GM12878 (cell line): ENCODE data around the gene SLC6A1. TPM values are rescaled to one million over a fixed set of nuclear protein-coding genes. Genes with fewer than 3 reads are reported as not detected.

Source experiments
- ATAC-seq: fragments of 200-7000 bp; cut with Tn5 transposase; 3 replicates; pipeline ENCODE4 v1.9.1; 2020; ENCODE audit warnings: mild to moderate bottlenecking, moderate library complexity
- BruUV-seq: library from RNA; stranded (reverse); fragments of 400-500 nt; replicated peaks from 2 replicates; lab custom pipeline; 2021; lab: Mats Ljungman, UMichigan
- CTCF ChIA-PET: fragments of 300-600 bp; sonication (Branson Sonifier 250); formaldehyde crosslinking; extraction: SDS; loops from one replicate; lab custom pipeline; 2021; ENCODE audit warnings: inconsistent platforms; lab: Yijun Ruan, JAX
- POLR2A ChIA-PET: fragments of 350-600 bp; formaldehyde crosslinking; extraction: SDS; loops from one replicate; lab custom pipeline; 2021; ENCODE audit warnings: inconsistent platforms; lab: Charles Lee
- RAD21 ChIA-PET: fragments of 300-600 bp; sonication (Branson Sonifier 250); formaldehyde crosslinking; loops from one replicate; lab custom pipeline; 2023; ENCODE audit warnings: antibody characterized with exemption; ENCODE audit not compliant: unreplicated experiment; lab: Charles Lee
- SMC1A ChIA-PET: fragments of 300-600 bp; sonication (Branson Sonifier 250); formaldehyde crosslinking; loops from one replicate; lab custom pipeline; 2023; ENCODE audit not compliant: unreplicated experiment, uncharacterized antibody; lab: Charles Lee
- DNase-seq: peaks from one replicate; pipeline ENCODE4 v3.0.0-alpha.2; 2011; ENCODE audit warnings: low read depth, low spot score
- FAIRE-seq: peaks from 3 replicates; lab custom pipeline; 2011; peaks lifted over from hg19 to GRCh38; lab: Jason Lieb, UNC
- H2AFZ ChIP-seq: 2 replicates; pipeline ENCODE4 v1.6.0; 2011; ENCODE audit warnings: low read depth, low read length, control low read depth; ENCODE audit not compliant: control insufficient read depth
- H3K27ac ChIP-seq: 2 replicates; pipeline ENCODE4 v1.5.1; 2011; ENCODE audit warnings: control low read depth; ENCODE audit not compliant: control insufficient read depth, insufficient read depth
- H3K27me3 ChIP-seq, 2 experiments: replicated peaks in 1 of 2; 2 replicates each; pipeline versions ENCODE4 v1.6.0 to v1.6.1; 2011; ENCODE audit warnings: low read length in 1 of 2; ENCODE audit not compliant: control insufficient read depth in 2 of 2, insufficient read depth in 2 of 2
- H3K36me3 ChIP-seq, 2 experiments: 2 replicates each; pipeline ENCODE4 v1.5.1; 2011; ENCODE audit warnings: low read length in 1 of 2; ENCODE audit not compliant: control insufficient read depth in 2 of 2, insufficient read depth in 2 of 2
- H3K4me1 ChIP-seq: 2 replicates; pipeline ENCODE4 v1.6.1; 2011; ENCODE audit warnings: mild to moderate bottlenecking, low read length, moderate library complexity, mixed read lengths; ENCODE audit not compliant: control insufficient read depth, insufficient read depth
- H3K4me2 ChIP-seq: 2 replicates; pipeline ENCODE4 v1.6.0; 2011; ENCODE audit warnings: control low read depth; ENCODE audit not compliant: control insufficient read depth, insufficient read depth
- H3K4me3 ChIP-seq: fragments of 200-600 bp; sonication (generic); 2 replicates; pipeline ENCODE4 v1.5.1; 2016
- H3K79me2 ChIP-seq: 2 replicates; pipeline ENCODE4 v1.6.0; 2011; ENCODE audit warnings: low read length; ENCODE audit not compliant: control insufficient read depth, insufficient read depth
- H3K9ac ChIP-seq: 2 replicates; pipeline ENCODE4 v1.8.0; 2011; ENCODE audit warnings: low read length, control low read depth, mixed read lengths; ENCODE audit not compliant: control insufficient read depth, insufficient read depth
- H3K9me3 ChIP-seq: replicated peaks from 3 replicates; pipeline ENCODE4 v1.5.1; 2011; ENCODE audit warnings: mild to moderate bottlenecking, low read length; ENCODE audit not compliant: control insufficient read depth, insufficient read depth
- H4K20me1 ChIP-seq: 2 replicates; pipeline ENCODE4 v1.6.0; 2011; ENCODE audit not compliant: control insufficient read depth, insufficient read depth
- ESRRA ChIP-seq: IDR thresholded peaks from 2 replicates; pipeline ENCODE4 v1.6.1; 2012; ENCODE audit warnings: mild to moderate bottlenecking, low read length, improper control_type of control experiment
- IKZF2 ChIP-seq, 2 experiments: fragments of 450-650 bp; IDR thresholded peaks; 2 replicates each; pipeline ENCODE4 v1.6.1; 2017; ENCODE audit warnings: mild to moderate bottlenecking in 2 of 2, moderate library complexity in 2 of 2
- KLF5 ChIP-seq: fragments of 450-650 bp; IDR thresholded peaks from 2 replicates; pipeline ENCODE4 v1.6.1; 2014; ENCODE audit warnings: mild to moderate bottlenecking; ENCODE audit not compliant: partially characterized antibody
- MEF2A ChIP-seq: IDR thresholded peaks from 2 replicates; pipeline ENCODE4 v1.6.1; 2011; ENCODE audit warnings: low read depth, mild to moderate bottlenecking, low read length, moderate library complexity; ENCODE audit not compliant: insufficient read depth
- MYC ChIP-seq: IDR thresholded peaks from 2 replicates; pipeline ENCODE4 v1.6.1; 2011; ENCODE audit warnings: mild to moderate bottlenecking, low read length, moderate library complexity, inconsistent platforms; ENCODE audit not compliant: insufficient read depth, insufficient replicate concordance, insufficient read length, severe bottlenecking
- NFXL1 ChIP-seq: fragments of 450-650 bp; IDR thresholded peaks from 2 replicates; pipeline ENCODE4 v1.6.1; 2017; ENCODE audit warnings: antibody characterized with exemption, mild to moderate bottlenecking, borderline replicate concordance
- NFYA ChIP-seq: IDR thresholded peaks from 2 replicates; pipeline ENCODE4 v1.6.1; 2011; ENCODE audit warnings: low read depth, mild to moderate bottlenecking, low read length, improper control_type of control experiment, borderline replicate concordance
- PAX5 ChIP-seq: IDR thresholded peaks from 2 replicates; pipeline ENCODE4 v1.6.1; 2011; ENCODE audit warnings: low read depth, low read length, borderline replicate concordance
- PML ChIP-seq: IDR thresholded peaks from 2 replicates; pipeline ENCODE4 v1.6.1; 2012; ENCODE audit warnings: low read length, inconsistent platforms
- RCOR1 ChIP-seq: conservative IDR thresholded peaks from 2 replicates; pipeline ENCODE4 v1.6.1; 2012; ENCODE audit warnings: low read depth, low read length, improper control_type of control experiment
- SUZ12 ChIP-seq: fragments of 200-600 bp; sonication (generic); IDR thresholded peaks from one replicate; pipeline ENCODE4 v1.6.1; 2018; ENCODE audit warnings: antibody characterized with exemption, mild to moderate bottlenecking; ENCODE audit not compliant: unreplicated experiment
- WGBS: methylation state at CpG from one replicate; pipeline ENCODE4 v1.1.6; 2016; ENCODE audit warnings: low lambda C conversion rate; ENCODE audit not compliant: insufficient replicate concordance, insufficient coverage; ENCODE audit errors: missing lambda C conversion rate; 5-methylcytosine and 5-hydroxymethylcytosine counted together
- in situ Hi-C: fragments of 300-500 bp; cut with MboI; formaldehyde crosslinking; loops from 9 replicates; pipeline ENCODE4 v1.14.3; 2018; ENCODE audit warnings: mixed read lengths
- intact Hi-C: fragments of 100-400 bp; cut with micrococcal nuclease; formaldehyde crosslinking; loops from one replicate; pipeline ENCODE4 v1.14.2; 2022; ENCODE audit not compliant: unreplicated experiment
- polyA plus RNA-seq, 11 experiments: library from polyadenylated mRNA; depleted of rRNA in 4 of 11; unstranded in 6 of 11; stranded (reverse) in 5 of 11; fragments of >200 nt; fragmentation: Nextera tagmentation in 4 of 11; fragmentation: Illumina TruSeq in 1 of 11; extraction: Ambion mirVana in 4 of 11; extraction: Trizol in 1 of 11; gene quantifications; 1 replicate in 1 of 11; 2 replicates in 10 of 11; pipeline versions ENCODE4 v1.2.1 to v1.2.3, GENCODE V29; 2011 to 2016; ENCODE audit warnings: inconsistent platforms in 2 of 11, missing spikeins in 2 of 11, low read depth in 1 of 11
- total RNA-seq, 4 experiments: library from RNA; depleted of rRNA in 3 of 4; stranded (reverse); fragments of >200 nt in 3 of 4; fragmentation: Illumina TruSeq in 1 of 4; extraction: Trizol in 1 of 4; gene quantifications; 2 replicates each; pipeline versions ENCODE4 v1.2.1 to v1.2.3, GENCODE V29; 2013 to 2021
- TF ChIP-seq, protein P1 (sequence below): fragments of 450-650 bp; IDR thresholded peaks from 2 replicates; pipeline ENCODE4 v1.6.1; 2016; ENCODE audit warnings: mild to moderate bottlenecking, moderate library complexity, borderline replicate concordance

SLC6A1 gene
- total and polyA plus RNA-seq, 10 of the 15 experiments (the other 5 are each of a cell fraction or from before 2014, with no cell fraction given), result not detected

GRCh38 chr3:11071096-11071755 is 78.7 kb downstream of the SLC6A1 start:
- Histone ChIP-seq H3K9me3 (no peaks in the 10 kb centered on the region; the same call in 2 of the 3 replicates), H3K4me1 (no peaks in the 10 kb centered on the region), H3K4me2 (no peak overlapping the region), H3K79me2 (no peaks in the 10 kb centered on the region), H3K9ac (no peak overlapping the region), H2AFZ (no peak overlapping the region), H3K4me3 (no peak overlapping the region), H3K36me3 (no peaks in the 10 kb centered on the region), H3K27me3 (no peaks in the 10 kb centered on the region), H4K20me1 (no peaks in the 10 kb centered on the region), H3K27ac (no peak overlapping the region)
- ChIA-PET SMC1A (no interaction called here), POLR2A (no interaction called here), CTCF (interaction anchor here (0.6 to 1.6 kb wide), 2 partner anchors 9 to 11 kb away, joined by 3 to 6 read pairs; no protein-coding TSS in a partner anchor), RAD21 (no interaction called here)
- DNase-seq (no peak), FAIRE-seq (no peak), ATAC-seq (no peak)
- in situ Hi-C loops (no loop called here), intact Hi-C loops (no loop called here)
- no TSS peak for BruUV-seq
- WGBS, result 64% methylated on average over 23 of the region's 26 CpGs
- TF ChIP-seq RCOR1 (no peak), PAX5 (no peak)

GRCh38 chr3:11072631-11073030 is 80.1 kb downstream of the SLC6A1 start:
- Histone ChIP-seq H3K4me3 (no peak overlapping the region), H4K20me1 (no peaks in the 10 kb centered on the region), H3K79me2 (no peaks in the 10 kb centered on the region), H3K9me3 (no peaks in the 10 kb centered on the region; the same call in 2 of the 3 replicates), H3K27ac (no peak overlapping the region), H3K4me2 (no peak overlapping the region), H3K9ac (no peak overlapping the region), H2AFZ (no peak overlapping the region), H3K36me3 (no peaks in the 10 kb centered on the region), H3K27me3 (no peaks in the 10 kb centered on the region), H3K4me1 (no peaks in the 10 kb centered on the region)
- TF ChIP-seq MEF2A, result no peak
- TF ChIP-seq PML, result no peak
- TF ChIP-seq NFXL1, result no peak
- TF ChIP-seq ESRRA, result no peak
- TF ChIP-seq IKZF2 (IDR thresholded peaks at IDR 0.05), result no peak
- no peak for TF ChIP-seq MYC
- no peak for TF ChIP-seq KLF5
- TF ChIP-seq SUZ12, result no peak
- TF ChIP-seq, protein P1, sequence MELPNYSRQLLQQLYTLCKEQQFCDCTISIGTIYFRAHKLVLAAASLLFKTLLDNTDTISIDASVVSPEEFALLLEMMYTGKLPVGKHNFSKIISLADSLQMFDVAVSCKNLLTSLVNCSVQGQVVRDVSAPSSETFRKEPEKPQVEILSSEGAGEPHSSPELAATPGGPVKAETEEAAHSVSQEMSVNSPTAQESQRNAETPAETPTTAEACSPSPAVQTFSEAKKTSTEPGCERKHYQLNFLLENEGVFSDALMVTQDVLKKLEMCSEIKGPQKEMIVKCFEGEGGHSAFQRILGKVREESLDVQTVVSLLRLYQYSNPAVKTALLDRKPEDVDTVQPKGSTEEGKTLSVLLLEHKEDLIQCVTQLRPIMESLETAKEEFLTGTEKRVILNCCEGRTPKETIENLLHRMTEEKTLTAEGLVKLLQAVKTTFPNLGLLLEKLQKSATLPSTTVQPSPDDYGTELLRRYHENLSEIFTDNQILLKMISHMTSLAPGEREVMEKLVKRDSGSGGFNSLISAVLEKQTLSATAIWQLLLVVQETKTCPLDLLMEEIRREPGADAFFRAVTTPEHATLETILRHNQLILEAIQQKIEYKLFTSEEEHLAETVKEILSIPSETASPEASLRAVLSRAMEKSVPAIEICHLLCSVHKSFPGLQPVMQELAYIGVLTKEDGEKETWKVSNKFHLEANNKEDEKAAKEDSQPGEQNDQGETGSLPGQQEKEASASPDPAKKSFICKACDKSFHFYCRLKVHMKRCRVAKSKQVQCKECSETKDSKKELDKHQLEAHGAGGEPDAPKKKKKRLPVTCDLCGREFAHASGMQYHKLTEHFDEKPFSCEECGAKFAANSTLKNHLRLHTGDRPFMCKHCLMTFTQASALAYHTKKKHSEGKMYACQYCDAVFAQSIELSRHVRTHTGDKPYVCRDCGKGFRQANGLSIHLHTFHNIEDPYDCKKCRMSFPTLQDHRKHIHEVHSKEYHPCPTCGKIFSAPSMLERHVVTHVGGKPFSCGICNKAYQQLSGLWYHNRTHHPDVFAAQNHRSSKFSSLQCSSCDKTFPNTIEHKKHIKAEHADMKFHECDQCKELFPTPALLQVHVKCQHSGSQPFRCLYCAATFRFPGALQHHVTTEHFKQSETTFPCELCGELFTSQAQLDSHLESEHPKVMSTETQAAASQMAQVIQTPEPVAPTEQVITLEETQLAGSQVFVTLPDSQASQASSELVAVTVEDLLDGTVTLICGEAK, result no peak
- TF ChIP-seq NFYA, result no peak
- ChIA-PET RAD21 (no interaction called here), POLR2A (no interaction called here), CTCF (no interaction called here), SMC1A (no interaction called here)
- ATAC-seq (no peak), DNase-seq (no peak), FAIRE-seq (no peak)
- intact Hi-C loops, result no loop called here
- no TSS peak for BruUV-seq
- 21% methylated on average over 5 of the region's 5 CpGs for WGBS
- in situ Hi-C loops, result no loop called here
